NCI-H2107 (cell line): Measurements from ENCODE around the gene SLC25A47.
A peak's percentile ranks its signal among the peaks of the same experiment; 100 is the strongest.

Experiments used
- DNase-seq: peaks from one replicate; lab custom pipeline; 2025; lab: John Stamatoyannopoulos, UW

The SLC25A47 gene

DNA sequence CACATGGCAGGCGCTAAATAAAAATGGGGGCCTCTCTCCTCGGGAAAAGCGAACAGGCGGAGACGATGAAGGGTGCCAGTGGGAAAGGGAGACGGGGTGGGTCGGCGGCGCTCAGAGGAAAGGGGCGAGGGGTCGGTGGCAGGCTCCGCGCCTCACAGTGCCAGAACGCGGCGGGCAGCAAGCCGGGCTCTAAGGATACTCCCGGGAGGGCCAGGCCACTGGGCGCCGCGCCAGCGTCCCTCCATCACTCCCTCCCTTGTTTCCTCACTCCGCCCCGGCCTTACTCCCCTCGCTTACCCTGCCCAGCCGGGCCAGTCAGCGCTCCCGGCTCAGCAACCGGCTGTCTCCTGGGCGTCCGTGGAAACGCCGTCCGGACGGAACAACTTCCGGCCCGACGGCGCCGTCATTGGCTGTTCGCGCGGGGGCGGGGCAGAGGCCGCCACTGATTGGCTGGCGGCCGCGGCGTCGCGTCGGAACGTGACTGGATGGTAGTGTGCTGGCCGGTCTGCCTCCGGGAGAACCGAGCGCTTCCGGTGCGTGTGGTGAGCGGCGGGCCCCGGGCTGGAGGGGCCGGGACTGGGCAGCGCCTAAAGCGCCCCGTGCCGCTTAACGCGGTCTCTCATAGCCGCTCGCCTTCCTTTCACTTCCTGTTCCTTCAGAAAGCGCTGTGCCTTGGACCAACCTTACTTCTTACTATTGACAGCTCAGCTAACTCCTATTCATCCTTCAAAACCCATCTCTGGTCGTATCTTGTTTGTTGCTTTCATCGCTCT, 53.0 kb downstream of the SLC25A47 start, which contains the start of gene WDR25:
WDR25 (plus strand) TSS at position 523 of the 773 bp plus-strand sequence.
- peak; percentile 96 for DNase-seq

DNA sequence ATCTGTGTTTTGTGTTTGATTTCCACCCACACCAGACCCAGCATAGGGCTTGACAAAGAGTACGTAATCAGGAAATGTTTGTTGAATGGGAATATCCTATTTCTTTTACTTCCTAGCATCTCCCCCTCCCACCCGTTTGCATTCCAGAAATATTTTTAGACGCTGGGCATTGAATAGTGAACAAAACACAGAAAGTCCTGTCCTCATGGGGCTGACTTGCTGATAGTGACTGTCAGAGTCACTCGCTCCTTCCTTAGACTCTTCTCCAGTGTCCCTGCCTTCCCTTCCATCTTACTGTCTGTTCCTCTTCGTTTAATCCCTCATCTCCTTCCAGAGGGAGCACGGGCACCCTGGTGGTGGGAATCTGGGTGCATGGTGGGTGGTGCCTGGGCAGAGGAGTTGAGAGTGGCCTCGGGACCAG, 53.6 kb downstream of the SLC25A47 start:
- DNase-seq: no peak
